CD4-positive, alpha-beta T cell treated with Interleukin-1 beta for 1 hour (primary cell): ENCODE results near the gene GSAP.
A peak's percentile ranks its signal among the peaks of the same experiment; 100 is the strongest.

Source experiments
- DNase-seq, 2 donors: peaks; one replicate each; pipeline ENCODE4 v3.0.0-alpha.2; 2020 to 2022

Gene GSAP

DNA sequence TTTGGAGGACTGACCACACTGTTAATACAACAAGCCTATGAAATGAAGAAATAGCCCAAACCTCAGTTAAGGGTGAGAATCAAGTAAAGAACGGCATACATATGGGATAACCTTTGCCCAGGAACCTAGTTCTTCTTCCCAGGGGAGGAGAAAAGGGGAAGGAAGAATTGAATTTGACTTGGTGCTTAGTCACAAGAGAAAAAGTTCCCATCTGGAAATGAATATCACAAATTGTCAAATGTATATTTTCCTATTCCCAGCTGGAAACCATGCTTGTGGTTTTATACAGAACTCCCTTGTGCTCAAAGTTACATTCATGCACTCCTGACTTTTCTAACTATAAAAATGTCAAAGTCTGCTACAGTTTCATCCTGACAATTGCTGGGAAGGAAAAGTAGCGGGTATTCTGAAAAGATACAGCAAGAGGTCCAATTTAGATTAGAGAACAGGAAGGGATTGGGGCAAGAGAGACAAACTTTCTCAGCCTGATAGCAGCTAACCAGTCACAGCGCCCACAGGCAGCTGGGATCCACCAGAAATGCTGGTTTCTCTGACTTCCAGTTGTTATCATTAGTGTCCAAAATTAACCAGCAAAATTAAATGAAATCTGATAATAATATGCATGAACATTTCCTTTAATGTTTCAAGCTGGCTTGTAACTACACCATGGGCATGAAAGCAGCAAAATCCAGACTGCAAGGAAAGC is 18.6 kb upstream of the GSAP start:
- DNase-seq: no peak

DNA sequence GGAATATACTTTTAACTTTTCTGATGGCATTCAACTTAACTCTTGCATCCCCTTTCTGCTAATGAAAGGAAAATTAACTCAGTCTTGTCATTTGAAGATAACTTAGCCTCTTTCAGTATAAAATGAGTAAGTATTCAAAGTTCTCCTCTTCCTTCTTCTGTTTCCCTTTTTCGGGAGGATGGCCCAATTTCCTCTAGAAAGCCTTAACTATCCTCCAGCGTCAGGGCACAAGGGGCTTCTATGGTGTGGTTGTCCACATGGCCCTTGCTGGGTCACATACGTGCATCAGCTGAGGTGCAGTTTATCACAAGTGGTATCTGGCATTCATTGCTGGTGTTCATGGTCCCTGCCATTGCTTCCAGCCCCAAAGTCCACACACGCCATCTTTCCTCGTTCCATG is 17.8 kb upstream of the GSAP start:
- DNase-seq: no peak

DNA sequence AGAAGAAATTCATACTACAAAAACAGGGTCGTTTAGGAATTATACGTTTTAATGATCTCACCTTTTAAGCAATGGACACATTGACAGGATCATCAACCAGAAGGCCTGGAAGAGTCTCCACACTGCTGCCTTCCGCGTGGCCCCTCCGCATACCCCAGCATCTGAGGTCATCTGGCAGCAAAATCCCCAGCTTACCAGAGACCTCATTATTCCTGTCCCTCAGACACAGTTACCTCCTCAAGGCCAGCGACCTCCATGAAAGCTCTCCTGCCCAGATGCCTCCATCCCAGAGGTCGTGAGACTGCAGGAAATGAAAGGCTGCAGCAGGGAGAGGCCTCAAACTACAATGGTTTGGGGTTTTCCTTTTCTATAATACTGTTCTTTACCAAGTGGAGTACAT is 14.8 kb upstream of the GSAP start:
- DNase-seq: no peak

- DNase-seq: peak; percentile 26 to 64
Measured at GRCh38 chr7:77428777-77429231, 12.7 kb upstream of the GSAP start.

- DNase-seq: peak in 1 of 2 donors; percentile 34
Measured at GRCh38 chr7:77427996-77428603, 12.0 kb upstream of the GSAP start.

GRCh38 chr7:77426521-77427051 is 10.4 kb upstream of the GSAP start:
- DNase-seq: no peak

DNA sequence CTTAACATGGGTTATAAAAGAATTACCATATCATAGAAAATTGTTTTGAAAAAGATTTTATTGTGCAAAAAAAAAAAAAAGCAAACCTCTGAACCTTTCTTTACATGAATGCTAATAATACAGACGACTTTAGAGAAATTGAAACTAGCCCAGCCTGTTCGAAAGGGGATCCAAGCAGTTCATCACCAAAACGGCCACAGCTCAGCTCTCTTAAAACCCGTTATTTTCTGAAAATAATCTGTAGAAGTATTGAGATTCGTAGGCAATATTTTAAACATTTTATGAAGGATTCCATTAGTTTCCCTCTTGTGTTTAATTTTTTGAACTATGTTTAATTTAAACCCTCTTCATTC is 9.9 kb upstream of the GSAP start:
- DNase-seq: no peak

- DNase-seq: no peak
Measured at GRCh38 chr7:77425101-77426051, 9.2 kb upstream of the GSAP start.

DNA sequence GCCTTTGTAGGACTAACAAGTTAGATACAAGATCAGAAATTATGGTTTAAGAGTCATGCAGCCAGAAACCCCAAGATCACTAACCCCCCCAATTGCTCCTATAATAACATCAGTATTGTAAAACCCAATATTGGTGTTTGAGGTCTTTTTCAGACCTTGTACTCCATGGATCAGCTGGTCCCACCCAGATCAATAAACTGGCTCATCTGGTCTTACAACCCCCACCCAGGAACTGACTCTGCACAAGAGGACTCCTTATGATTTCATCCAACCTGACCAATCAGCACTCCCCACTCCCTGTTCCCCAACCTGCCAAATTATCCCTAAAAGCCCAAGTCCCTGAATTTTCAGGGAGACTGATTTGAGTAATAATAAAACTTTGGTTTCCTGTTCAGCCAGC is 6.4 kb upstream of the GSAP start:
- no peak for DNase-seq

GRCh38 chr7:77420986-77421672 is 5.0 kb upstream of the GSAP start:
- no peak for DNase-seq

DNA sequence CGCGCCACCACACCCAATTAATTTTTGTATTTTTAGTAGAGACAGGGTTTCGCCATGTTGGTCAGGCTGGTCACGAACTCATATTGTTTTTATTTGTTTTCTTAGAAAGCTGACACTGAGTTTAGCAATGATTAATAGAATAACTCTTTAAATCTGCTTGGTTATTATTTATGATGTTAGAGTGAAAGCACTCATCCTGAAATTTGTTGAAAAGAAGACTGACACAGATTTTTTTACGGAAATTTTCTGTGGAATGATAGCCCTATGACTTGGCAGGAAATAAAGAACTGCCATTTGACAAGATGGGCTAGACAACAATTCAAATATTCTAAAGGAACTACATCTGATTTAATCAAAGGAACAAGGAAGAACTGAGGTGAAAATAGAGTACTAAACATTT is 4.3 kb upstream of the GSAP start:
- DNase-seq: no peak

GRCh38 chr7:77419102-77419501 is 3.0 kb upstream of the GSAP start:
- DNase-seq: no peak

DNA sequence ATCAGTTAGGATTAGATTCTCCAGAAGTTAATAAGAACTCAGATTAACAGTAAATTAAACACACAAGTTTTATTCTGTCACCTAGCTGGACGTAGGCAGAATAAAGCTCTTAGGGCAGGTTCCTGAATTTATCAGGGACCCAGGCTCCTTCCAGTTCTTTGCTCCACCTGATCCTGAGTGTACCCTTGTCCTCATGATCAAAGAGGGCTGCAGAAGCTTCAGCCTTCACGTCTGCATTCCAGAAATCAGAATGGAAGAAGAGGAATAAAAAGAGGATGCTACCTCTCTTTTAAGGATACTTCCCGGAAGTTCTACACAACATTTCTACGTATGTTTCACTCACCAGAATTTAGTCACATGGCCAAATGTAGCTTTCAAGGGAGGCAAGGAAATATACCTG is 1.7 kb upstream of the GSAP start:
- no peak for DNase-seq

- DNase-seq: no peak
Measured at GRCh38 chr7:77416621-77417371, 647 bp upstream of the GSAP start.

DNA sequence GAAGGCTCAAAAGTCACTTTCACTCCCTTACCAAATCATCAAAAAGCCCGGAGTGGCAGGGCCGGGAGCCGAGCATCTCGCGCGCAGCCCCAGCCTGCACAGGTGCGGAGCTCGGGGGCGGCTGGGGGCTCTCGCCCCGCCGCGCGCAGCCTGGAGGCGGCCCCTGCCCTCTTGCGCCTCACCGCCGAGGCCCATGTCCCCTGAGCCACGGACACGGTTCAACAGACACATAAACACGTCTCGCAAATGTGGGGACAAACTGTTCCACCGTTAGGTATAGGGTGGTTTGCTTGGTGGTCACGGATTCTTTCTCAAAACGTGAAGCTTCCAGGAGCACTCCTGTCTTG is 700 bp downstream of the GSAP start:
- DNase-seq: peak; percentile 5 to 43

- no peak for DNase-seq
Measured at GRCh38 chr7:77413861-77414424, 2.2 kb downstream of the GSAP start.

- peak in 1 of 2 donors; percentile 9 for DNase-seq
Measured at GRCh38 chr7:77413128-77413527, 3.0 kb downstream of the GSAP start.

DNA sequence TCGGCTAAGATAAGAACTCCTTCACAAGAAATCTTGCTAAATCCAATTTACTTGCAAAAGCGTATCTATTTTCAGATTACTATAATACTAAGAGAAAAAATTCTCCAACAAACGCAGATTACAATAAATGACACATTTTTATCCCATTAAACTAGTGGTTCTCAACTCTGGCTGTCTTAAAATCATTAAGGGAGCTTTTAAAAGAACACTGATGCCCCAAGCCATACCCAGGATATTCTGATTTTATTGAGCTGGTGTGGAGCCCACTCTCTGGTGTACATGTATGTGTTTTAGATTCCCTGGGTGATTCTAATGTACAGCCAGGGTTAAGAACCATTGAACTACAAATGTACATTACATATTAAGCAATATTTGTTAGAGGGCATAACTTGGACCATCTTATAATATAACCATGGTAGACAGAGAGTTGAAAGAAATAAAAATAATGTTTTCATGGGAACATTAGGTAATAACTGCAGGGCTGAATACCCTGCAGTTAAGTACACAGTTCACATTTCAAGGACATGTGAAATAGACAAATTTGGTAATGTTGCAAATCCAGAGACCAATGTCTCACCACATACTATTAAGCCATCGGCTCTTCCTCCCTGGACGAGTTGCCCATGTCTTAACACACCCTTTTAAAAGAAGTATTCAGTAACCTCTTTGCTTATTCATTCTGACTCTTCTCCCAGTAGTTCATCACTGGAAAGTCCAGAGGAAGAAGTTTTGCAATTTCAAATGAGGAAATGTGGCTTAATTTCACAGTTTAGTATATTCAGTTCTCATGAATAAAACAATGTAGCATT is 6.2 kb downstream of the GSAP start:
- DNase-seq: peak; percentile 6 to 59

DNA sequence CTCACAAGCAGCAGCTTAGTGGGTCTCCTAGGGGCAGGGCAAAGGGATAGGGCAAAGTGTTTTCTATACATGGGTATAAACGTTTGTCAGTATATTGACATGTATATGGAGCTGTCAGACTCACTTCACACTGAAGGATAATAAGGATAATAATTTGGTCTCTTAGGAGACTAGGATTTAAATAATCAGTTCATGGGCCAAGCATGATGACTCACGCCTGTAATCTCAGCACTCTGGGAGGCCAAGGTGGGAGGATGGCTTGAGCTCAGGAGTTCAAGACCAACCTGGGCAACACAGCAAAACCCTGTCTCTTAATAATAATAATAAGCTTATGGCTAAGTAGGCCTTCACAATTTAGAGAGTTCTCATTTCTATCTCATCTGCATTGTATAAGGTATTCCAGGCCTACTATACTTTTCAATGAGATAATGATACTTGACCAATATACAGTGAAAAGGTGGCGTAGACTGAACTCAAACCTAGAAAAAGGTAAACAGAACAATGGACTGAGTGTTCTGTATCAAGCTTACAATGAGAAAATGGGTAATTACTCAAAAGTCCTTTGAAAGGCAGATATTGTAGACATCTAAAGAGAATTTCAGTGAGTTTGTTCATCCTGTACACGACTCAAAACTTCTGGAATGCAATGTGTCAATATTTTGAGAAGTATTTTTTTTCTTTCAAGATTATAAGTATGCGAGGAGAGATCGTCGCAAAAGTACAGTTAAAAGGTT is 7.0 kb downstream of the GSAP start:
- no peak for DNase-seq

- DNase-seq: no peak
Measured at GRCh38 chr7:77407906-77408305, 8.2 kb downstream of the GSAP start.
